22Rv1 (cell line): ENCODE results near the gene TEX22.

Experiments used
- ZFX ChIP-seq: fragments of 450-650 bp; IDR thresholded peaks from 2 replicates; pipeline ENCODE4 v1.6.1; 2017; ENCODE audit warnings: antibody characterized with exemption, borderline replicate concordance
- TF ChIP-seq, protein P1 (sequence below): fragments of 450-650 bp; IDR thresholded peaks from 2 replicates; pipeline ENCODE4 v1.5.1; 2017; ENCODE audit warnings: mild to moderate bottlenecking

DNA sequence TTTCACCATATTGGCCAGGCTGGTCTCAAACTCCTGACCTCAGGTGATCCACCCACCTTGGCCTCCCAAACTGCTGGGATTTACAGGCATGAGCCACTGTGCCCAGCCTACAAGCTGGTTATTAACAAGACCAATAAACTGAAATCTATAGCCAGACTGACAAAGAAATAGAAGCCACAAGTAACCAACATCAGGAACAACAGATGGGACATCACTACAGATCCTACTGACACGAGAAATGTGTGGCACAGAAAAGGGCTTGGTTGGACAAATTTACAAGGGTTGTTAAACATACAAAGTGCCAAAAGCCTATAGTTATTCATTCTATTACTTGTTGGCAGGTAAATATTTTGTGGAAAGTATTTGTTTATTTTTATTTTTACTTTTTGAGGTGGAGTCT lies 32.9 kb downstream of the TEX22 start:
- no peak for TF ChIP-seq ZFX
- TF ChIP-seq, protein P1, sequence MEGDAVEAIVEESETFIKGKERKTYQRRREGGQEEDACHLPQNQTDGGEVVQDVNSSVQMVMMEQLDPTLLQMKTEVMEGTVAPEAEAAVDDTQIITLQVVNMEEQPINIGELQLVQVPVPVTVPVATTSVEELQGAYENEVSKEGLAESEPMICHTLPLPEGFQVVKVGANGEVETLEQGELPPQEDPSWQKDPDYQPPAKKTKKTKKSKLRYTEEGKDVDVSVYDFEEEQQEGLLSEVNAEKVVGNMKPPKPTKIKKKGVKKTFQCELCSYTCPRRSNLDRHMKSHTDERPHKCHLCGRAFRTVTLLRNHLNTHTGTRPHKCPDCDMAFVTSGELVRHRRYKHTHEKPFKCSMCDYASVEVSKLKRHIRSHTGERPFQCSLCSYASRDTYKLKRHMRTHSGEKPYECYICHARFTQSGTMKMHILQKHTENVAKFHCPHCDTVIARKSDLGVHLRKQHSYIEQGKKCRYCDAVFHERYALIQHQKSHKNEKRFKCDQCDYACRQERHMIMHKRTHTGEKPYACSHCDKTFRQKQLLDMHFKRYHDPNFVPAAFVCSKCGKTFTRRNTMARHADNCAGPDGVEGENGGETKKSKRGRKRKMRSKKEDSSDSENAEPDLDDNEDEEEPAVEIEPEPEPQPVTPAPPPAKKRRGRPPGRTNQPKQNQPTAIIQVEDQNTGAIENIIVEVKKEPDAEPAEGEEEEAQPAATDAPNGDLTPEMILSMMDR, result no peak
